Activated CD4-positive, CD25-positive, alpha-beta regulatory T cell (primary cell): ENCODE measurements around the gene MFN2.
A peak's percentile ranks its signal among the peaks of the same experiment; 100 is the strongest.
"Not testable (repeated sequence)": the region's sequence is repeated elsewhere in the genome, so short reads cannot be mapped to it uniquely, and the experiment has no call there.

ENCODE experiments used
- DNase-seq, 4 experiments: peaks; one replicate each; lab custom pipeline; 2025; lab: John Stamatoyannopoulos, UW

The MFN2 gene

DNA sequence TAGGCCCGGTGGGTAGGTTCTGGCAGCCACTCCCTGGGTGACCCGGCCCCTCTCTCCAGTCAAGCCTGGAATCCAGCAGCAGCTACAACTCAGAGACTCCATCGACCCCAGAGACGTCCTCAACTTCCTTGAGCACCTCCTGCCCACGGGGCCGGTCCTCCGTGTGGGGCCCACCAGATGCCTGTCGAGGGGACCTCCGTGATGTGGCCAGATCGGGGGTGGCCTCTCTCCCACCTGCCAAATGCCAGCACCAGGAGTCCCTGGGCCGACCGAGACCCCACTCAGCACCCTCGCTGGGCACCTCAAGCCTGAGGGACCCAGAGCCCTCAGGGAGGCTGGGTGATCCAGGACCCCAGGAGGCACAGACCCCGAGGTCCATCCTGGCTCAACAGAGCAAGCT is 41.8 kb downstream of the MFN2 start:
- DNase-seq, result no peak

DNA sequence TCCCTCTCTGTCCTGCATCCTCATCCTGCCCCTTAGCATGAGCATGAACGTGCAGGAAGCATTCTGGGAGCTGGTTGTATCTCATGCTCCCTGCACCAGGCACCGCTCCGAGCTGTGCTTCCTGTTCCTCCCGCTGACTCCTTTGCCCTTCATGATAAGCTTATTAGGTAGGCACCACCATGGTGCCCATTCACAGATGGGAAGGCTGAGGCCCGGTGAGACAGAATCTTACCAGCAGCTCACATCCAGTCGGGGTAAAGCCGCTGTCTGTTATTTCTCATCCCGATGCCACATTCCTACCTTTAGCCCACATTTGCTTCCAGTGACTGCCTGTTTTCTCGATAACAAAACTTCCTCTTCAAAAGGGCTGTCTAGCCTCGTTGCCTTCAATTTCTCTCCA is 46.3 kb downstream of the MFN2 start:
- DNase-seq, result no peak

- no peak for DNase-seq
Observed at GRCh38 chr1:12028248-12028647, 48.0 kb downstream of the MFN2 start.

- DNase-seq, result no peak
Observed at GRCh38 chr1:12028957-12029511, 48.8 kb downstream of the MFN2 start.

DNA sequence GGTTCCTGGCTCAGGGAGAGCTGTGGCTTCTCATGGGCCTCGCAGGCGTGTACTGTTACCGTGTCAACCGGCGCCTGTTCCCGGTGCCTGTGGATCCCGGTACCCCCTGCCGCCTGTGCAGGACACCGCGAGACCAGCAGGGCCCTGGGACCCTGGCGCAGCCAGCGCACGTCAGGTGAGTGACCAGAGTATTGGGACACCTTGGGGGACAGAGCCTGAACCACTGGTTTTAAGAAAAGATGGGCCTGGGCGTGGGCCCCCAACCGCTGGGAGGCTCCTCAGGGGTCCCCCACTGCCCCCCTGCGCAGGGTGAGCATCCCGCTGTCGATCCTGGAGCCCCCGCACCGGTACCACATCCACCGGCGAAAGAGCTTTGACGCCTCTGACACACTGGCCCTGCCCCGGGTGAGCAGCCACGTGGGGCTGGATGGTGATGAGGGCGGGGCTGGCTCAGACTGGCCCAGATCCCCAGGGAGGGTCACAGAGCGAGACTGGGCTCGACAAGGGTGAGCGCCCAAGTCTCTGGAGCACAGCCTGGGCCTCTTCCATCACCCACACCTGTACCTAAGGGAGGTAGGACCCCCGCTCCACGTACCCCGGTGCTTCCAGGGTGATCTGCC is 49.6 kb downstream of the MFN2 start:
- no peak for DNase-seq

- DNase-seq, result peak in 2 of 4 experiments; percentile 9 to 19
Observed at GRCh38 chr1:12031039-12031980, 51.1 kb downstream of the MFN2 start.

DNA sequence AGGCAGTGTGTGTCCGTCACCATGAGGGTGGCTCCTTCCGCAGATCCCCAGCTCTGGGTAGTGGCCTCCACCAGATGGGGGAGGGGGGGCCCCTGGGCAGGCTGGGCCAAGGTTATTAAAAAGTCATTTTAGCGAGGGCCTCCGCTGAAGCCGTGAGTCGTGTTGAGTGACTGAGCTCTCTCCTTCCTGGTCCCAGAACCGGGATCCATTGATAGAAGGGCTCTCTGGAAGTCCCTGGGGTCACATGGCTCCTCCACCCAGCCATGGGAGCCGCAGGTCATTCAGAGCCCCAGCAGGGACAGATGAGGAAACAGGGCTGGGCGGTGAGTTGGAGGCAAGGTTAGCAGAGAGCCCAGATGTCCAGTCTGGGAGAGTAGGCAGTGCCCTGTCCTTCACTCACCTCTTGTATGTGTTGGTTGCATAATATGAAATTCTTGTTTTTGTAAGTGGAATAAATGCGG is 51.9 kb downstream of the MFN2 start:
- no peak for DNase-seq

DNA sequence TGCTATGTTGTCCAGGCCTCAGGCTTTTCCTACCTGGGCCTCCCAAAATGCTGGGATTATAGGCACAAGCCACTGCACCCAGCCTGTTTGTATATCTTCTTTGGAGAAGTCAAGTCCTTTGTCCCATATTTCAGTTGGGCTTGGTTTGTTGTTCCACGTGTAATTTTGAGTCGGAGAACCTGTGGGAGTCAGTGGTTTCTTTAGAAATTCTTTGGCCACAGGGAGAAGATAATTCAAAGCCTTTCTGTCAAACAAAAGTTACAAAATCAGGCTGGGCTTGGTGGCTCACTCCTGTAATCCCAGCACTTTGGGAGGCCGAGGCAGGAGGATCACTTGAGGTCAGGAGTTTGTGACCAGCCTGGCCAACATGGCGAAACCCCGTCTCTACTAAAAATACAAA is 53.2 kb downstream of the MFN2 start:
- DNase-seq, result not testable (repeated sequence)

DNA sequence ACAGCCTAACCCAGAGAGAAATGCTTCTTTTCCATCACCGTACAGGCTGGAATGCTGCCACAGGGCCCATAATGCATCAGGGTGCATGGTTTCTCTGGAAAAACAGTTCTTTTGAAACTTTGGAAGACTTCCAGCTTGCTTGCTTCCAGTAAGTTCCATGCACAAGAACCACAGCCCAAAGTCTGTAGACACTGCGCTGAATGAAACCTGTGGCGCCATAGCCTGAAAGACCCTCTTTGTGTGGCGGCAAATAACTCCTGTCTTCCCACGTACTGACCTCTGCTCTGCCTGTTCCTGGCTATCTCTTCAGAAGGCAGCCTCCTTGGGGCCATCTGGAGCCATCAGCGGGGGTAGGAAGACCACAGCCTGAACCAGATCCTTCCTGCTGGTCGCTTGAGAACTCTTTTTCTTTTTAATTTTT is 54.1 kb downstream of the MFN2 start:
- DNase-seq, result no peak

DNA sequence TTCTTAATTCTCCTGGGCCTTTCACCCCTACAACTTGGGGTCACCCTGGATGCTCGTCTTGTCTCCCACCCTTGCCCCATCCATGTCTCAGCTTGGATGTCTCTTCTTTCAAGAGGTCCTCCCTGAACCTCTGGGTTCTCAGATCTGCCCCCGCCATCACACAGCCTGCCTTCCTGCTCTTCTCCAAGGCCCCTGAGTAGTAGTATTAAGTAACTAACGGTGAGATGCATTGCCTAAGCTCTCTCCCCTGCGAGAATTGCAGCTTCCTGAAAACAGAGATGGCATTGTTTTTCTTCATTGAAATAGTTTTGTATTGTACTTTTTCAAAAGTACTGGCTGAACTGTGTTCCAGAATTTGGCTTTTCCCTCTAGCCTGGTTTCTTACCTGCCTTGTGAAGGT is 55.1 kb downstream of the MFN2 start:
- DNase-seq, result no peak

- no peak for DNase-seq
Observed at GRCh38 chr1:12037486-12038355, 57.5 kb downstream of the MFN2 start.

GRCh38 chr1:12038356-12039163 is 58.3 kb downstream of the MFN2 start:
- DNase-seq, result no peak

DNA sequence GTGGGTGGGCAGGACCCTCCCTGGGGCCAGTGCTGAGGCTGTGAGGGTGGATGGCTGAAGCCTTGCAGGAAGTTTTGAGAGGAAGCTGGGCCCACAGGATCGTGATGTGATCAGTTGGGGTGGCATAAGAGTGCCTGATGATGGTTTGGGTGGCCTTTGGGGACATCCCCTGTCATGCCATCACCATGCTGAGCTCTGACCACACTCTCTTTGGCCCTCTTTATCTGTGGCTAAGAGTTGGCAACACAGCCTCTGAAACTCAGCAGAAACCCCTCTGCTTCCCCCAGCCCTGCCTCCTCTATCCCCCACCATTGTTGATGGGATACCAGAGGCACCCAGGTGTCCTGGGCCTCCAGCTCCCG is 58.9 kb downstream of the MFN2 start:
- DNase-seq, result no peak

DNA sequence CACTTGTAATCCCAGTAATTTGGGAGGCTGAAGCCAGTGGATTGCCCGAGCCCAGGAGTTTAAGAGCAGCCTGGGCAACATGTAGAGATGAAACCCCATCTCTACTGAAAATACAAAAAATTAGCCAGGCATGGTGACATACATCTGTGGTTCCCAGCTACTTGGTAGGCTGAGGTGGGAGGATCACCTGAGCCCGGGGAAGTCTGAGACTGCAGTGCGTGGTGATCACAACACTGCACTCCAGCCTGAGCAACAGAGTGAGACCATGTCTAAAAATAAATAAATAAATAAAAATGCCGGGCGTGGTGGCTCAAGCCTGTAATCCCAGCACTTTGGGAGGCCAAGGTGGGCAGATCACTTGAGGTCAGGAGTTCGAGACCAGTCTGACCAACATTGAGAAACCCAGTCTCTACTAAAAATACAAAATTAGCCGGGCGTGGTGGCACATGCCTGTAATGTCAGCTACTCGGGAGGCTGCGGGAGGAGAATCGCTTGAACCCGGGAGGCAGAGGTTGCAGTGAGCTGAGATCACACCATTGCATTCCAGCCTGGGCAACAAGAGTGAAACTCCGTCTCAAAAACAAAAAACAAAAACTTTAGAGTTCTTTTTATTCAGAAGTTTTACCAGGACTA is 59.7 kb downstream of the MFN2 start:
- DNase-seq, result not testable (repeated sequence)

DNA sequence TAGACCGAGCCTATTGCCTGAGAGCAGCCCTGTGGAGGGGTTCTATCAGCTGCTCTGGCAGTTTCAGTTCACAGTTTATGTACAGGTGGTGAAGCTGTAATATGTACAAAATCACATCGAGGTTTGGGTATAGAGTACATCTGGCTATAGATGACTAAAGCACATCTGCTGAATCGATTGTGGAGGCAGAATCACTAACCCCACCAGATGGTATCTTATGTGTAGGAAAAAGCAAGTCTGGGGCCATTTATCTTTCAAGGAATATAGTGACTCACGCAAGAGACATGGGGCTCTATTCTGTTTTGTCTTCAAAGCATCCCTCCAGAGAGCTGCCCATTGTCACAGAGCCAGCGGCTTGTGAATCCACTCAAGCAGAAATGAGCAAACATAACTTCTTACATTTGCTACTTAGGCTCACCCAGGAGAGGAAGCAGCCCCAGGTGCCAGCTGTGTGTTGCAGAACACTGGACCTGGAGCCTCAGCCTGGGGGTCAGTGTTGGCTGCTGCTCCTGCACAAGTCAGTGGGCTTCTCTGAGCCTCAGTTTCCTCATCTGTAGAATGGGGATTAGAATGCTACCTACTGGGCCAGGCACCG is 60.3 kb downstream of the MFN2 start:
- no peak for DNase-seq

DNA sequence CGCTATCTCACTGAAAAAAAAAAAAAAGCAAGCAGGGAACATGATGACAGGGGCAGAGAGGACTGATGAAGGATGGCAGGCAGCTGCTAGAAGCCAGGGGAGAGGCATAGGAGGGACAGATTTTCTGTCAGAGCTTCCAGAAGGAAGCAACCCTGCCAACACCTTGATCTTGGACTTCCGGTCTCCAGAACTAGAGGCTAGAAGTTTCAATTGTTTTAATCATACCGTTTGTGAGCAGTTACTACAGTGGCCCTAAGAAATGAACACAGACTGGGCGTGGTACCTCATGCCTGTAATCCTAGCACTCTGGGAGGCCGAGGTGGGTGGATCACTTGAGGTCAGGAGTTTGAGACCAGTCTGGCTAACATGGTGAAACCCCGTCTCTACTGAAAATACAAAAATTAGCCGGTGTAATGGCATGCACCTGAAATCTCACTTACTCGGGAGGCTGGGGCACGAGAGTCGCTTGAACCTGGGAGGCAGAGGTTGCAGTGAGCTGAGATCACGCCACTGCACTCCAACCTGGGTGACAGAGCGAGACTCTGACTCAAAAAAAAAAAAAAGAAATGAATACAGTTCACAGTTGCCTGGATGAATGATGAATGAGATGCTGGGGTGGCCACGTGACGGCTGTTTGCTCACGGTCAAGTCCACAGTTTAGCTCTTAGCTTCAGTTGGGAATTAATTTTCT is 64.1 kb downstream of the MFN2 start:
- not testable (repeated sequence) for DNase-seq

- DNase-seq, result no peak
Observed at GRCh38 chr1:12046749-12047119, 66.5 kb downstream of the MFN2 start.

GRCh38 chr1:12047120-12047876 is 67.1 kb downstream of the MFN2 start:
- DNase-seq, result peak in 2 of 4 experiments; percentile 25 to 44

DNA sequence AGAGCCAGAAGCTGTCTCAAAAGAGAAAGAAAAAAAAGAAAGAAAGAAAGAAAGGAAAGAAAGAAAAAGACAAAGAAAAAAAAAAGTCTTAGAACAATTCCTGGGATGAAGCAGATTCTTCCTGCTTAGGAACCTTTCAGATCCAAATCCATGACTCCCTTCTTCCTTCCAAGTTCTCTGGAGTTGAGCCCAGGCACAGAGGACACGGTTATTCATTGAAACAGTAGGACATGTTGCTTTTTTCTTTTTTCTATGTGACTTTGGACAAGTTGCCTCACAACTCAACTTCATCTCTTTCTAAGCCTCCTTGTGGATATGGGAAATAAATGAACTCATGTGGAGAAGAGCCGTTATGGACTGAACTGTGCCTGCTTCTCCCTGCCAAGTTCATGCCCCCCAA is 68.1 kb downstream of the MFN2 start:
- DNase-seq, result no peak
